SK-N-SH (cell line): ENCODE measurements around the gene TMEM114. TPM values are rescaled to one million over a fixed set of nuclear protein-coding genes. Genes with fewer than 3 reads are reported as not detected.

Experiments
- CTCF ChIA-PET: fragments of 300-600, 350-600 bp; formaldehyde crosslinking; extraction: SDS; loops from one replicate; lab custom pipeline; 2021; lab: Yijun Ruan, JAX
- POLR2A ChIA-PET: fragments of 350-600 bp; sonication (Branson Sonifier 250); formaldehyde crosslinking; extraction: SDS; loops from one replicate; lab custom pipeline; 2020; ENCODE audit warnings: antibody characterized with exemption, inconsistent platforms; lab: Yijun Ruan, JAX
- DNase-seq: peaks from one replicate; pipeline ENCODE4 v3.0.0; 2012
- H2AFZ ChIP-seq: fragments of 200-600 bp; sonication (generic); 2 replicates; pipeline ENCODE4 v1.8.1; 2016; ENCODE audit warnings: antibody characterized with exemption, mild to moderate bottlenecking, low read depth
- H3F3A ChIP-seq: fragments of 200-600 bp; sonication (generic); replicated peaks from 2 replicates; pipeline ENCODE3; 2016; ENCODE audit warnings: antibody characterized with exemption, mild to moderate bottlenecking; ENCODE audit not compliant: insufficient read depth
- H3K27ac ChIP-seq, 2 experiments: fragments of 200-500 bp in 1 of 2; fragments of 200-600 bp in 1 of 2; sonication (Bioruptor generic) in 1 of 2; sonication (generic), shearing (Covaris generic) in 1 of 2; 2 replicates each; pipeline versions ENCODE4 v1.5.1 to v1.6.1; 2014 to 2016; ENCODE audit warnings: low read depth in 2 of 2, inconsistent platforms in 1 of 2, low read length in 1 of 2, mild to moderate bottlenecking in 1 of 2, mixed read lengths in 1 of 2
- H3K27me3 ChIP-seq: fragments of 200-600 bp; sonication (generic), shearing (Covaris generic); 2 replicates; pipeline ENCODE4 v1.6.1; 2016; ENCODE audit warnings: mixed run types; ENCODE audit not compliant: insufficient read depth
- H3K36me3 ChIP-seq, 2 experiments: fragments of 200-500 bp in 1 of 2; fragments of 200-600 bp in 1 of 2; sonication (Bioruptor generic) in 1 of 2; sonication (generic) in 1 of 2; replicated peaks in 1 of 2; 2 replicates each; pipeline versions ENCODE3 to v1.5.1; 2014 to 2016; ENCODE audit warnings: low read length in 1 of 2, mild to moderate bottlenecking in 1 of 2; ENCODE audit not compliant: insufficient read depth in 2 of 2, control insufficient read depth in 1 of 2
- H3K4me1 ChIP-seq, 2 experiments: fragments of 200-500 bp in 1 of 2; fragments of 200-600 bp in 1 of 2; sonication (Bioruptor generic) in 1 of 2; sonication (generic), shearing (Covaris generic) in 1 of 2; 2 replicates each; pipeline versions ENCODE4 v1.5.1 to v1.6.1; 2014 to 2016; ENCODE audit warnings: low read depth in 1 of 2, low read length in 1 of 2, mixed run types in 1 of 2; ENCODE audit not compliant: insufficient read depth in 2 of 2, control insufficient read depth in 1 of 2
- H3K4me2 ChIP-seq: fragments of 200-600 bp; sonication (generic), shearing (Covaris generic); 2 replicates; pipeline ENCODE4 v1.6.1; 2017; ENCODE audit warnings: mixed run types
- H3K4me3 ChIP-seq, 2 experiments: fragments of 200-500 bp in 1 of 2; fragments of 200-600 bp in 1 of 2; sonication (Bioruptor generic) in 1 of 2; sonication (generic), shearing (Covaris generic) in 1 of 2; 2 replicates each; pipeline versions ENCODE4 v1.5.1 to v1.8.1; 2014 to 2016; ENCODE audit warnings: low read depth in 2 of 2, inconsistent platforms in 1 of 2, low read length in 1 of 2, mild to moderate bottlenecking in 1 of 2, mixed read lengths in 1 of 2, moderate library complexity in 1 of 2
- H3K79me2 ChIP-seq: fragments of 200-600 bp; sonication (generic); 2 replicates; pipeline ENCODE4 v1.8.1; 2017; ENCODE audit warnings: mild to moderate bottlenecking; ENCODE audit not compliant: insufficient read depth
- H3K9ac ChIP-seq: fragments of 200-600 bp; sonication (generic); 2 replicates; pipeline ENCODE4 v1.6.1; 2017; ENCODE audit warnings: mixed run types
- H3K9me2 ChIP-seq: fragments of 200-600 bp; sonication (generic); 2 replicates; pipeline ENCODE4 v1.6.1; 2017; ENCODE audit warnings: mixed run types
- H3K9me3 ChIP-seq: fragments of 200-600 bp; sonication (generic); 2 replicates; pipeline ENCODE4 v1.6.1; 2017; ENCODE audit warnings: mixed run types, mild to moderate bottlenecking, moderate library complexity
- H4K20me1 ChIP-seq: fragments of 200-600 bp; sonication (generic); 2 replicates; pipeline ENCODE4 v1.6.1; 2017; ENCODE audit warnings: mild to moderate bottlenecking, mixed run types; ENCODE audit not compliant: insufficient read depth
- CTCF ChIP-seq: fragments of 200-600 bp; sonication (generic); IDR thresholded peaks from 2 replicates; pipeline ENCODE4 v1.6.1; 2017; ENCODE audit warnings: antibody characterized with exemption, mild to moderate bottlenecking, moderate library complexity
- ELF1 ChIP-seq: IDR thresholded peaks from 2 replicates; pipeline ENCODE4 v1.4.0; 2012
- EZH2phosphoT487 ChIP-seq: fragments of 200-600 bp; sonication (generic); IDR thresholded peaks from 2 replicates; pipeline ENCODE4 v1.6.1; 2017; ENCODE audit warnings: low read depth, mixed run types, mild to moderate bottlenecking, antibody characterized with exemption, moderate library complexity, borderline replicate concordance
- GABPA ChIP-seq: IDR thresholded peaks from 2 replicates; pipeline ENCODE4 v1.4.0; 2012; ENCODE audit warnings: low read depth, mild to moderate bottlenecking
- JUND ChIP-seq: IDR thresholded peaks from 2 replicates; pipeline ENCODE4 v1.4.0; 2012
- MXI1 ChIP-seq: IDR thresholded peaks from 2 replicates; pipeline ENCODE4 v1.6.1; 2012; ENCODE audit warnings: mild to moderate bottlenecking, low read depth, low read length, improper control_type of control experiment
- PBX3 ChIP-seq: IDR thresholded peaks from 2 replicates; pipeline ENCODE4; 2012
- RCOR1 ChIP-seq: fragments of 150-350 bp; IDR thresholded peaks from 2 replicates; pipeline ENCODE4 v1.6.1; 2017; ENCODE audit warnings: antibody characterized with exemption, low read length
- RXRA ChIP-seq: IDR thresholded peaks from 2 replicates; pipeline ENCODE4 v1.4.0; 2012; ENCODE audit warnings: low read depth, mild to moderate bottlenecking, borderline replicate concordance
- SIN3A ChIP-seq: IDR thresholded peaks from 2 replicates; pipeline ENCODE4 v1.6.1; 2012; ENCODE audit warnings: low read depth, mild to moderate bottlenecking, low read length, moderate library complexity, borderline replicate concordance
- TAF1 ChIP-seq: IDR thresholded peaks from 2 replicates; pipeline ENCODE4 v1.6.1; 2012; ENCODE audit warnings: low read depth, mild to moderate bottlenecking, low read length, moderate library complexity, borderline replicate concordance
- TCF12 ChIP-seq: IDR thresholded peaks from 2 replicates; pipeline ENCODE4 v1.4.0; 2012
- ZBTB33 ChIP-seq: IDR thresholded peaks from 2 replicates; pipeline ENCODE4 v1.4.0; 2012; ENCODE audit warnings: low read depth, borderline replicate concordance
- WGBS: methylation state at CpG from one replicate; pipeline ENCODE4 v1.1.6; 2017; ENCODE audit warnings: low lambda C conversion rate; 5-methylcytosine and 5-hydroxymethylcytosine counted together
- polyA plus RNA-seq, 3 experiments: library from polyadenylated mRNA; depleted of rRNA; stranded (reverse); fragments of >200 nt; gene quantifications; 2 replicates each; pipeline ENCODE4 v1.2.3, GENCODE V29; 2012

Gene TMEM114
- polyA plus RNA-seq, 1 of the 3 experiments (the other 2 are of a cell fraction): not detected

GRCh38 chr16:8621222-8621571 lies 30.9 kb upstream of the TMEM114 start:
- Histone ChIP-seq H3K27ac (peak overlapping the region in 1 of 2 experiments; percentile 2; a peak in 1 of 4 replicates), H3K4me2 (peak overlapping the region; percentile 94), H3K9me3 (no peaks in the 10 kb centered on the region), H3K4me1 (peaks cover 11 to 17% of the 10 kb centered on the region in 2 experiments; a peak in 3 of 4 replicates), H3K36me3 (peaks cover 8 to 12% of the 10 kb centered on the region in 2 experiments), H3F3A (peaks cover 3% of the 10 kb centered on the region), H3K9ac (0 out of 2 replicates have a peak overlapping the region, but pooled peaks have one; percentile 84), H3K9me2 (no peaks in the 10 kb centered on the region), H2AFZ (peak overlapping the region; percentile 6; the same call in 1 of the 2 replicates), H3K79me2 (peaks cover 45% of the 10 kb centered on the region), H3K27me3 (peaks cover 3% of the 10 kb centered on the region; the same call in 1 of the 2 replicates), H3K4me3 (peak overlapping the region; percentile 91 to 98)
- POLR2A ChIA-PET: interaction anchor here (0.7 kb wide), 1 partner anchor 52 kb away, joined by 4 read pairs; no protein-coding TSS in a partner anchor
- DNase-seq: no peak
- 31% methylated on average over 7 of the region's 12 CpGs for WGBS
- TF ChIP-seq MXI1 (0 out of 2 replicates have a peak, but pooled peaks have one; percentile 18), ELF1 (no peak)
- TF ChIP-seq, all 33 proteins: peak for 1
- CTCF ChIA-PET: interaction anchor here (1.1 to 2.4 kb wide), 5 partner anchors 14 to 259 kb away, joined by 4 to 10 read pairs (median 4); no protein-coding TSS in a partner anchor
- H4K20me1 ChIP-seq: peaks cover 7% of the 10 kb centered on the region; the same call in 1 of the 2 replicates

- H4K20me1 ChIP-seq: peaks cover 7% of the 10 kb centered on the region; the same call in 1 of the 2 replicates
- TF ChIP-seq SIN3A (no peak), EZH2phosphoT487 (no peak), PBX3 (no peak), TCF12 (no peak), RXRA (no peak), GABPA (no peak), RCOR1 (no peak), ZBTB33 (no peak), CTCF (no peak), TAF1 (no peak), JUND (no peak)
- TF ChIP-seq, all 33 proteins: peak for 0
- no peaks in the 10 kb centered on the region for H3K9me2 ChIP-seq
- ChIA-PET CTCF (interaction anchor here (0.5 to 2.4 kb wide), 6 partner anchors 15 to 260 kb away, joined by 4 to 10 read pairs (median 4); no protein-coding TSS in a partner anchor), POLR2A (no interaction called here)
- H3K36me3 ChIP-seq: peaks cover 2 to 6% of the 10 kb centered on the region in 2 experiments
- H3K79me2 ChIP-seq: peaks cover 39% of the 10 kb centered on the region
- no peak overlapping the region for H3K27ac ChIP-seq
- WGBS: 75% methylated on average over 6 of the region's 6 CpGs
- H3K27me3 ChIP-seq: peaks cover 3% of the 10 kb centered on the region; the same call in 1 of the 2 replicates
- H2AFZ ChIP-seq: no peak overlapping the region
- H3K4me2 ChIP-seq: no peak overlapping the region
- H3F3A ChIP-seq: peaks cover 3% of the 10 kb centered on the region
- H3K9me3 ChIP-seq: no peaks in the 10 kb centered on the region
- no peak for DNase-seq
- H3K4me3 ChIP-seq: no peak overlapping the region
- H3K4me1 ChIP-seq: peaks cover 11 to 16% of the 10 kb centered on the region in 2 experiments; a peak in 3 of 4 replicates
- H3K9ac ChIP-seq: no peak overlapping the region
Measured at GRCh38 chr16:8620535-8620934, 30.2 kb upstream of the TMEM114 start.
